ENCODE results near the gene RBCK1. TPM values are rescaled to one million over a fixed set of nuclear protein-coding genes. Genes with fewer than 3 reads are reported as not detected.

RBCK1 gene
- total and polyA plus RNA-seq, 10 of the 15 experiments (the other 5 are each of a cell fraction or from before 2014, with no cell fraction given) = 14.1 to 99.7 (median 76.0) TPM

DNA sequence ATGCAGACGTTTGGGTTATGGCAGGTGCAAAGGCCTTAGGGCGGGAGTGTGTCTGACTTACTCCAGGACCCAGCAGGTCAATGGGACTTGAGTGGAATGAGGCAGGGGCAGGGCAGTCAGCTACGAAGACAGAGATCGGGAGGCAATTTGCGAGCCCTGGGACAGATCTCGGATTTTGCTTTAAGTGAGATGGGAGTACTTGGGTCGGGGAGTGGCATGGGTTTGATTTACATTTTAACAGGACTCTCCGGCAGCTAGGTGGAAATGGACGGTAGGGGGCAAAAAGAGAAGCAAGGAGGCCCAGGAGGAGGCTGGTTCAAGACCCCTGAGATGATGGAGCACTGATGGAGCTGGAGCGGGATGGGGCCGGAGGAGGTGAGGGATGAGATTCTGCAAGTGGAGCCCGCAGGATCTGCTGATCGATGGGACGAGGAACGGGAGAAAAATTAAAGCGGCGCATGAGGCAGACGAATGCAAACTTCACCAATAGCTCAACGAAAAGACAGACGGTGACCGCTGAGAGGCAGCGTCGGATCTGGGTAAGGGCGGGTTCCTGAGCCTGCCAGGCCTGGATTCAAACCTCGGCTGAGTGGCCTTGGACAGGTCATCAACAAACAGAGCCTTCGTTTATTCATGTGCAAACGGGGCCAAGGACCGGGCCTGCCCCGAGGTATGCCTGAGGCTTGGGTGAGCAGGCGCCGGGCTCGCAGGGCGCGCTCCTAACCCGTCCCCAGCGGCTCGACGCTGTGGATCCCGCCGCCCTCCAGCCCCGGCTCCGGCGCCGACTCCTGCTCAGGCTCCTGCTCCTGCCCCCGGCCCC, 756 bp upstream of the RBCK1 start:
- H4K20me1 ChIP-seq (ENCODE audit: control insufficient read depth, insufficient read depth) = no peaks in the 10 kb centered on the region
- intact Hi-C loops (cut with micrococcal nuclease; ENCODE audit: unreplicated experiment) (loop anchor here (1.0 to 2.0 kb wide), 2 partner anchors 27 to 72 kb away; partner anchors contain the start of gene TRIB3), in situ Hi-C loops (cut with MboI) (no loop called here)
- no peaks in the 10 kb centered on the region; the same call in 1 of the 3 replicates for H3K9me3 ChIP-seq (replicated peaks; ENCODE audit: control insufficient read depth, insufficient read depth, low read length)
- H2AFZ ChIP-seq (ENCODE audit: control insufficient read depth, low read depth, low read length) = peak overlapping the region; percentile 82
- POLR2A ChIA-PET = interaction anchor here (0.6 to 1.2 kb wide), 6 partner anchors 25 to 55 kb away, joined by 3 to 4 read pairs (median 4); partner anchors contain the start of genes TBC1D20 and TRIB3
- ATAC-seq (peak; percentile 77), FAIRE-seq (no peak), DNase-seq (ENCODE audit: low read depth, low spot score) (no peak)
- peaks cover 38% of the 10 kb centered on the region for H3K79me2 ChIP-seq (ENCODE audit: control insufficient read depth, insufficient read depth, low read length)
- H3K4me3 ChIP-seq = peak overlapping the region; percentile 72
- H3K4me2 ChIP-seq (ENCODE audit: control insufficient read depth, insufficient read depth) = peak overlapping the region; percentile 81
- TSS peak; percentile 64 for BruUV-seq (replicated peaks)
- 0 out of 4 replicates have a peak, but pooled peaks cover 0 to 10% of the 10 kb centered on the region in 2 experiments for H3K36me3 ChIP-seq (ENCODE audit: control insufficient read depth in 2 of 2, insufficient read depth in 2 of 2, low read length in 1 of 2)
- CTCF ChIA-PET = interaction anchor here (0.6 to 2.6 kb wide), 11 partner anchors 23 to 154 kb away, joined by 3 to 16 read pairs (median 4); partner anchors contain the start of gene TRIB3
- peak overlapping the region; percentile 45; the same call in 1 of the 2 replicates for H3K27ac ChIP-seq (ENCODE audit: control insufficient read depth, insufficient read depth)
- H3K9ac ChIP-seq (ENCODE audit: control insufficient read depth, insufficient read depth, low read length) = peak overlapping the region; percentile 60
- SMC1A ChIA-PET (ENCODE audit: uncharacterized antibody, unreplicated experiment) = interaction anchor here (0.7 to 1.6 kb wide), 6 partner anchors 24 to 72 kb away, joined by 3 to 8 read pairs (median 3); no protein-coding TSS in a partner anchor
- RAD21 ChIA-PET (ENCODE audit: unreplicated experiment) = interaction anchor here (0.6 to 1.3 kb wide), 8 partner anchors 25 to 155 kb away, joined by 3 to 5 read pairs (median 4); partner anchors contain the start of gene TRIB3
- peaks cover 5% of the 10 kb centered on the region; the same call in 1 of the 2 replicates for H3K4me1 ChIP-seq (ENCODE audit: control insufficient read depth, insufficient read depth, low read length)
- WGBS (ENCODE audit: insufficient coverage, insufficient replicate concordance, low lambda C conversion rate, missing lambda C conversion rate) = 3% methylated on average over 40 of the region's 45 CpGs
- no peaks in the 10 kb centered on the region; a peak in 1 of 4 replicates for H3K27me3 ChIP-seq (replicated peaks in 1 of 2; ENCODE audit: control insufficient read depth in 2 of 2, insufficient read depth in 2 of 2, low read length in 1 of 2)
- peak; percentile 62 for TF ChIP-seq NBN (IDR thresholded peaks at IDR 0.05)
- TF ChIP-seq HCFC1 (IDR thresholded peaks at IDR 0.05; ENCODE audit: low read length) = no peak; the same call in 1 of the 2 replicates
- TF ChIP-seq, protein P1, sequence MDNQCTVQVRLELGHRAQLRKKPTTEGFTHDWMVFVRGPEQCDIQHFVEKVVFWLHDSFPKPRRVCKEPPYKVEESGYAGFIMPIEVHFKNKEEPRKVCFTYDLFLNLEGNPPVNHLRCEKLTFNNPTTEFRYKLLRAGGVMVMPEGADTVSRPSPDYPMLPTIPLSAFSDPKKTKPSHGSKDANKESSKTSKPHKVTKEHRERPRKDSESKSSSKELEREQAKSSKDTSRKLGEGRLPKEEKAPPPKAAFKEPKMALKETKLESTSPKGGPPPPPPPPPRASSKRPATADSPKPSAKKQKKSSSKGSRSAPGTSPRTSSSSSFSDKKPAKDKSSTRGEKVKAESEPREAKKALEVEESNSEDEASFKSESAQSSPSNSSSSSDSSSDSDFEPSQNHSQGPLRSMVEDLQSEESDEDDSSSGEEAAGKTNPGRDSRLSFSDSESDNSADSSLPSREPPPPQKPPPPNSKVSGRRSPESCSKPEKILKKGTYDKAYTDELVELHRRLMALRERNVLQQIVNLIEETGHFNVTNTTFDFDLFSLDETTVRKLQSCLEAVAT (IDR thresholded peaks at IDR 0.05) = 0 out of 2 replicates have a peak, but pooled peaks have one; percentile 48
- TF ChIP-seq DPF2 (IDR thresholded peaks at IDR 0.05) = no peak
- peak; percentile 47 for TF ChIP-seq RUNX3 (IDR thresholded peaks at IDR 0.05; ENCODE audit: low read length)
- TF ChIP-seq, protein P2, sequence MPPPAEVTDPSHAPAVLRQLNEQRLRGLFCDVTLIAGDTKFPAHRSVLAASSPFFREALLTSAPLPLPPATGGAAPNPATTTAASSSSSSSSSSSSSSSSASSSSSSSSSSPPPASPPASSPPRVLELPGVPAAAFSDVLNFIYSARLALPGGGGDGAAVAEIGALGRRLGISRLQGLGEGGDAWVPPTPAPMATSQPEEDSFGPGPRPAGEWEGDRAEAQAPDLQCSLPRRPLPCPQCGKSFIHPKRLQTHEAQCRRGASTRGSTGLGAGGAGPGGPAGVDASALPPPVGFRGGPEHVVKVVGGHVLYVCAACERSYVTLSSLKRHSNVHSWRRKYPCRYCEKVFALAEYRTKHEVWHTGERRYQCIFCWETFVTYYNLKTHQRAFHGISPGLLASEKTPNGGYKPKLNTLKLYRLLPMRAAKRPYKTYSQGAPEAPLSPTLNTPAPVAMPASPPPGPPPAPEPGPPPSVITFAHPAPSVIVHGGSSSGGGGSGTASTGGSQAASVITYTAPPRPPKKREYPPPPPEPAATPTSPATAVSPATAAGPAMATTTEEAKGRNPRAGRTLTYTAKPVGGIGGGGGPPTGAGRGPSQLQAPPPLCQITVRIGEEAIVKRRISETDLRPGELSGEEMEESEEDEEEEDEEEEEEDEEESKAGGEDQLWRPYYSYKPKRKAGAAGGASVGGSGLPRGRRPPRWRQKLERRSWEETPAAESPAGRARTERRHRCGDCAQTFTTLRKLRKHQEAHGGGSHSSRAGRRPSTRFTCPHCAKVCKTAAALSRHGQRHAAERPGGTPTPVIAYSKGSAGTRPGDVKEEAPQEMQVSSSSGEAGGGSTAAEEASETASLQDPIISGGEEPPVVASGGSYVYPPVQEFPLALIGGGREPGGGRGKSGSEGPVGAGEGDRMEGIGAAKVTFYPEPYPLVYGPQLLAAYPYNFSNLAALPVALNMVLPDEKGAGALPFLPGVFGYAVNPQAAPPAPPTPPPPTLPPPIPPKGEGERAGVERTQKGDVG (CRISPR knock-in tag; IDR thresholded peaks at IDR 0.05) = no peak
- no peak for TF ChIP-seq IKZF1 (conservative IDR thresholded peaks at IDR 0.05)
- TF ChIP-seq, protein P3, sequence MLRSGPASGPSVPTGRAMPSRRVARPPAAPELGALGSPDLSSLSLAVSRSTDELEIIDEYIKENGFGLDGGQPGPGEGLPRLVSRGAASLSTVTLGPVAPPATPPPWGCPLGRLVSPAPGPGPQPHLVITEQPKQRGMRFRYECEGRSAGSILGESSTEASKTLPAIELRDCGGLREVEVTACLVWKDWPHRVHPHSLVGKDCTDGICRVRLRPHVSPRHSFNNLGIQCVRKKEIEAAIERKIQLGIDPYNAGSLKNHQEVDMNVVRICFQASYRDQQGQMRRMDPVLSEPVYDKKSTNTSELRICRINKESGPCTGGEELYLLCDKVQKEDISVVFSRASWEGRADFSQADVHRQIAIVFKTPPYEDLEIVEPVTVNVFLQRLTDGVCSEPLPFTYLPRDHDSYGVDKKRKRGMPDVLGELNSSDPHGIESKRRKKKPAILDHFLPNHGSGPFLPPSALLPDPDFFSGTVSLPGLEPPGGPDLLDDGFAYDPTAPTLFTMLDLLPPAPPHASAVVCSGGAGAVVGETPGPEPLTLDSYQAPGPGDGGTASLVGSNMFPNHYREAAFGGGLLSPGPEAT (IDR thresholded peaks at IDR 0.05; ENCODE audit: low read depth) = 0 out of 2 replicates have a peak, but pooled peaks have one; percentile 16
- TF ChIP-seq, protein P4, sequence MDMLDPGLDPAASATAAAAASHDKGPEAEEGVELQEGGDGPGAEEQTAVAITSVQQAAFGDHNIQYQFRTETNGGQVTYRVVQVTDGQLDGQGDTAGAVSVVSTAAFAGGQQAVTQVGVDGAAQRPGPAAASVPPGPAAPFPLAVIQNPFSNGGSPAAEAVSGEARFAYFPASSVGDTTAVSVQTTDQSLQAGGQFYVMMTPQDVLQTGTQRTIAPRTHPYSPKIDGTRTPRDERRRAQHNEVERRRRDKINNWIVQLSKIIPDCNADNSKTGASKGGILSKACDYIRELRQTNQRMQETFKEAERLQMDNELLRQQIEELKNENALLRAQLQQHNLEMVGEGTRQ (IDR thresholded peaks at IDR 0.05; ENCODE audit: borderline replicate concordance, low read depth, low read length) = no peak
- no peak for TF ChIP-seq NFYA (IDR thresholded peaks at IDR 0.05; ENCODE audit: borderline replicate concordance, low read depth, low read length)
- TF ChIP-seq PAX8 (IDR thresholded peaks at IDR 0.05) = no peak
- no peak for TF ChIP-seq SMAD1 (IDR thresholded peaks at IDR 0.05; ENCODE audit: low read depth, partially characterized antibody)
- TF ChIP-seq ZNF622 (IDR thresholded peaks at IDR 0.05) = no peak
- TF ChIP-seq STAT1 (conservative IDR thresholded peaks at IDR 0.05) = peak; percentile 60; the same call in 1 of the 2 replicates

Data from GM12878 (cell line).